Muscle of leg (tissue), 11 donors: ENCODE measurements around the gene OR10J1. TPM values are rescaled to one million over a fixed set of nuclear protein-coding genes. Genes with fewer than 3 reads are reported as not detected.

Source experiments
- DNase-seq: peaks from one replicate; pipeline ENCODE4 v3.0.0; 2013
- H3K27ac ChIP-seq: one replicate; pipeline ENCODE4 v1.5.1; 2013; ENCODE audit warnings: mild to moderate bottlenecking, low read length, control low read depth
- H3K27me3 ChIP-seq: one replicate; pipeline ENCODE4 v1.6.1; 2013; ENCODE audit warnings: low read length; ENCODE audit not compliant: control insufficient read depth, insufficient read depth
- H3K36me3 ChIP-seq: one replicate; pipeline ENCODE4 v1.6.1; 2013; ENCODE audit warnings: low read length; ENCODE audit not compliant: control insufficient read depth, insufficient read depth
- H3K4me1 ChIP-seq: one replicate; pipeline ENCODE4 v1.6.1; 2013; ENCODE audit warnings: low read length; ENCODE audit not compliant: control insufficient read depth, insufficient read depth
- H3K4me3 ChIP-seq: one replicate; pipeline ENCODE4 v1.5.1; 2013; ENCODE audit warnings: low read length, control low read depth
- H3K9me3 ChIP-seq: replicated peaks from 2 replicates; pipeline ENCODE4 v1.6.1; 2013; ENCODE audit warnings: low read depth, low read length; ENCODE audit not compliant: control insufficient read depth
- WGBS: methylation state at CpG from one replicate; pipeline ENCODE4 v1.1.5; 2013; ENCODE audit warnings: missing lambda C conversion rate; ENCODE audit not compliant: insufficient coverage; 5-methylcytosine and 5-hydroxymethylcytosine counted together
- polyA plus RNA-seq, 8 donors: library from polyadenylated mRNA; unstranded; fragments of 120-200 nt; gene quantifications; one replicate each; pipeline versions ENCODE4 v1.2.1 to v1.2.3, GENCODE V29; 2013; ENCODE audit warnings: inconsistent platforms in 1 of 8, low replicate concordance in 1 of 8; ENCODE audit not compliant: insufficient read length in 8 of 8, insufficient read depth in 1 of 8
- total RNA-seq: library from RNA; stranded (reverse); fragments of 120-200 nt; gene quantifications from one replicate; pipeline ENCODE4 v1.2.4, GENCODE V29; 2013

OR10J1 gene
- total and polyA plus RNA-seq, 9 donors = 0.04 to 0.07 (median 0.05) TPM; not detected in 5

DNA sequence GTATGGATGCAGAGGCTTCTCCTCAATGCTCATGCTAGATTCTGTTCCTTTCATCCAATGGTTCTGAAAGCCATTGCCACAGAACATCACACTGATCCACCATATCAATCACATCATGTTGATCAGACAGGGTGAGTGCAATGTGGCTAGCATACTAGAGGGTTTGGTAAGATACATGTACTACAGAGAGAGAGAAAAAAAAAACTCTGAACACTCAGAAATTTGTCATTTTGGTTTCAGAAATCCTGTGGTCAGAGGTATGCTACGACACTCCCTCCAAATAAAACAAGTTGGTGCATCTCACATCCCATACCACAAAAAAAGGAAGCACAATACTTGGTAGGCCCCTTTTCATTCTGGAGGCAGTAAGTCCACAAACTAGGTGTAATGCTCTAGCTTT lies 35.4 kb downstream of the OR10J1 start:
- Histone ChIP-seq H3K4me3 (no peak overlapping the region), H3K9me3 (no peaks in the 10 kb centered on the region), H3K4me1 (no peaks in the 10 kb centered on the region), H3K27ac (no peak overlapping the region), H3K27me3 (no peaks in the 10 kb centered on the region), H3K36me3 (no peaks in the 10 kb centered on the region)
- DNase-seq = no peak
- WGBS = no CpG with 5 or more reads among the region's 1 CpG

- WGBS = no CpG with 5 or more reads among the region's 4 CpGs
- no peaks in the 10 kb centered on the region for H3K27me3 ChIP-seq
- H3K36me3 ChIP-seq = no peaks in the 10 kb centered on the region
- peaks cover 2% of the 10 kb centered on the region for H3K9me3 ChIP-seq
- DNase-seq = no peak
- H3K4me1 ChIP-seq = no peaks in the 10 kb centered on the region
- H3K4me3 ChIP-seq = no peak overlapping the region
- H3K27ac ChIP-seq = no peak overlapping the region
These were observed 44.0 kb downstream of the OR10J1 start for GRCh38 chr1:159483501-159483900.

Other genes with a start within 250 kb of the OR10J1 start
- 2.7 TPM for gene ACKR1, start 234.8 kb upstream of the OR10J1 start, total RNA-seq
- 1 to 10 TPM in 7 of 8 donors, under 1 TPM in 1; 0.94 to 3.2 (median 1.5) TPM for gene ACKR1, start 234.8 kb upstream of the OR10J1 start, polyA plus RNA-seq
- gene FCER1A, start 137.4 kb upstream of the OR10J1 start, total RNA-seq = 0.49 TPM
- gene FCER1A, start 137.4 kb upstream of the OR10J1 start, polyA plus RNA-seq = 1 to 10 TPM in 1 of 8 donors, under 1 TPM in 7; 0.10 to 1.1 (median 0.29) TPM
- not detected for gene OR10J4, start 7.5 kb upstream of the OR10J1 start, total RNA-seq
- gene OR10J4, start 7.5 kb upstream of the OR10J1 start, polyA plus RNA-seq = not detected
- not detected for gene OR10J5, start 96.3 kb downstream of the OR10J1 start, total RNA-seq
- not detected for gene OR10J5, start 96.3 kb downstream of the OR10J1 start, polyA plus RNA-seq
- not detected for gene APCS, start 148.1 kb downstream of the OR10J1 start, total RNA-seq
- gene APCS, start 148.1 kb downstream of the OR10J1 start, polyA plus RNA-seq = not detected